ENCODE measurements around the gene YTHDC2. TPM values are rescaled to one million over a fixed set of nuclear protein-coding genes. Genes with fewer than 3 reads are reported as not detected.
A peak's percentile ranks its signal among the peaks of the same experiment; 100 is the strongest.

Gene YTHDC2
- total and polyA plus RNA-seq, 2 of the 13 experiments (the other 11 are each of a cell fraction or from before 2014, with no cell fraction given) = 6.7 to 17.8 TPM

- TF ChIP-seq HNRNPL (IDR thresholded peaks at IDR 0.05; ENCODE audit: low read depth, low read length) = no peak
- no peak for TF ChIP-seq ZNF598 (CRISPR knock-in tag; IDR thresholded peaks at IDR 0.05; ENCODE audit: borderline replicate concordance)
- no peak for TF ChIP-seq ZNF839 (CRISPR knock-in tag; IDR thresholded peaks at IDR 0.05; ENCODE audit: borderline replicate concordance)
- peak; percentile 26; the same call in 1 of the 2 replicates for TF ChIP-seq HNF4A (CRISPR knock-in tag; IDR thresholded peaks at IDR 0.05)
- no peak for TF ChIP-seq ZNF788 (CRISPR knock-in tag; IDR thresholded peaks at IDR 0.05; ENCODE audit: borderline replicate concordance)
- TF ChIP-seq GPN1 (CRISPR knock-in tag; IDR thresholded peaks at IDR 0.05; ENCODE audit: borderline replicate concordance) = no peak
- no peak for TF ChIP-seq ZIK1 (CRISPR knock-in tag; IDR thresholded peaks at IDR 0.05; ENCODE audit: borderline replicate concordance, low read depth)
- TF ChIP-seq, protein P1, sequence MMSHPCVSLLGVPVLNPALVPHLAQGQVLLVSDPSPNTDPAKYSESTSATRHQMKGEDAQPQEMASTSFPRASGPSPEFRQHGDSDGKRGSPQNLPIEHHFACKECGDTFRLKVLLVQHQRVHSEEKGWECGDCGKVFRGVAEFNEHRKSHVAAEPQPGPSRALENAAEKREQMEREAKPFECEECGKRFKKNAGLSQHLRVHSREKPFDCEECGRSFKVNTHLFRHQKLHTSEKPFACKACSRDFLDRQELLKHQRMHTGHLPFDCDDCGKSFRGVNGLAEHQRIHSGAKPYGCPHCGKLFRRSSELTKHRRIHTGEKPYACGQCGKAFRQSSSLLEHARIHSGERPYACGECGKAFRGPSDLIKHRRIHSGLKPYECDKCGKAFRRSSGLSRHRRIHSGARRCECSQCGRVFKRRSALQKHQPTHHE (CRISPR knock-in tag; IDR thresholded peaks at IDR 0.05; ENCODE audit: borderline replicate concordance) = no peak
- TF ChIP-seq ZNF136 (CRISPR knock-in tag; IDR thresholded peaks at IDR 0.05; ENCODE audit: low read depth) = no peak
- TF ChIP-seq NFYC (CRISPR knock-in tag; IDR thresholded peaks at IDR 0.05) = no peak
- TF ChIP-seq, protein P2, sequence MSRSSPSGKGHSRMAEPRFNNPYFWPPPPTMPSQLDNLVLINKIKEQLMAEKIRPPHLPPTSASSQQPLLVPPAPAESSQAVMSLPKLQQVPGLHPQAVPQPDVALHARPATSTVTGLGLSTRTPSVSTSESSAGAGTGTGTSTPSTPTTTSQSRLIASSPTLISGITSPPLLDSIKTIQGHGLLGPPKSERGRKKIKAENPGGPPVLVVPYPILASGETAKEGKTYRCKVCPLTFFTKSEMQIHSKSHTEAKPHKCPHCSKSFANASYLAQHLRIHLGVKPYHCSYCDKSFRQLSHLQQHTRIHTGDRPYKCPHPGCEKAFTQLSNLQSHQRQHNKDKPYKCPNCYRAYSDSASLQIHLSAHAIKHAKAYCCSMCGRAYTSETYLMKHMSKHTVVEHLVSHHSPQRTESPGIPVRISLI (CRISPR knock-in tag; IDR thresholded peaks at IDR 0.05; ENCODE audit: borderline replicate concordance) = no peak
- TF ChIP-seq, protein P3, sequence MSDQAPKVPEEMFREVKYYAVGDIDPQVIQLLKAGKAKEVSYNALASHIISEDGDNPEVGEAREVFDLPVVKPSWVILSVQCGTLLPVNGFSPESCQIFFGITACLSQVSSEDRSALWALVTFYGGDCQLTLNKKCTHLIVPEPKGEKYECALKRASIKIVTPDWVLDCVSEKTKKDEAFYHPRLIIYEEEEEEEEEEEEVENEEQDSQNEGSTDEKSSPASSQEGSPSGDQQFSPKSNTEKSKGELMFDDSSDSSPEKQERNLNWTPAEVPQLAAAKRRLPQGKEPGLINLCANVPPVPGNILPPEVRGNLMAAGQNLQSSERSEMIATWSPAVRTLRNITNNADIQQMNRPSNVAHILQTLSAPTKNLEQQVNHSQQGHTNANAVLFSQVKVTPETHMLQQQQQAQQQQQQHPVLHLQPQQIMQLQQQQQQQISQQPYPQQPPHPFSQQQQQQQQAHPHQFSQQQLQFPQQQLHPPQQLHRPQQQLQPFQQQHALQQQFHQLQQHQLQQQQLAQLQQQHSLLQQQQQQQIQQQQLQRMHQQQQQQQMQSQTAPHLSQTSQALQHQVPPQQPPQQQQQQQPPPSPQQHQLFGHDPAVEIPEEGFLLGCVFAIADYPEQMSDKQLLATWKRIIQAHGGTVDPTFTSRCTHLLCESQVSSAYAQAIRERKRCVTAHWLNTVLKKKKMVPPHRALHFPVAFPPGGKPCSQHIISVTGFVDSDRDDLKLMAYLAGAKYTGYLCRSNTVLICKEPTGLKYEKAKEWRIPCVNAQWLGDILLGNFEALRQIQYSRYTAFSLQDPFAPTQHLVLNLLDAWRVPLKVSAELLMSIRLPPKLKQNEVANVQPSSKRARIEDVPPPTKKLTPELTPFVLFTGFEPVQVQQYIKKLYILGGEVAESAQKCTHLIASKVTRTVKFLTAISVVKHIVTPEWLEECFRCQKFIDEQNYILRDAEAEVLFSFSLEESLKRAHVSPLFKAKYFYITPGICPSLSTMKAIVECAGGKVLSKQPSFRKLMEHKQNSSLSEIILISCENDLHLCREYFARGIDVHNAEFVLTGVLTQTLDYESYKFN (CRISPR knock-in tag; conservative IDR thresholded peaks at IDR 0.05) = no peak
- TF ChIP-seq ZNF749 (CRISPR knock-in tag; IDR thresholded peaks at IDR 0.05; ENCODE audit: borderline replicate concordance) = no peak
- TF ChIP-seq NFYB (CRISPR knock-in tag; IDR thresholded peaks at IDR 0.05) = no peak
- peak; percentile 70 for TF ChIP-seq RARA (CRISPR knock-in tag; IDR thresholded peaks at IDR 0.05)
- TF ChIP-seq ZNF644 (CRISPR knock-in tag; IDR thresholded peaks at IDR 0.05; ENCODE audit: low read depth) = peak; percentile 54; the same call in 1 of the 2 replicates
- no peak for TF ChIP-seq ZNF614 (CRISPR knock-in tag; IDR thresholded peaks at IDR 0.05; ENCODE audit: borderline replicate concordance)
- TF ChIP-seq MLX (CRISPR knock-in tag; IDR thresholded peaks at IDR 0.05) = no peak
- TF ChIP-seq TEAD3 (CRISPR knock-in tag; optimal IDR thresholded peaks at IDR 0.05; ENCODE audit: borderline replicate concordance) = peak; percentile 47
- TF ChIP-seq RBM22 (optimal IDR thresholded peaks at IDR 0.05; ENCODE audit: low read length) = no peak
- TF ChIP-seq ZNF235 (CRISPR knock-in tag; IDR thresholded peaks at IDR 0.05; ENCODE audit: borderline replicate concordance) = no peak
- no peak for TF ChIP-seq ZNF124 (CRISPR knock-in tag; IDR thresholded peaks at IDR 0.05)
- no peak for TF ChIP-seq PAX8 (CRISPR knock-in tag; IDR thresholded peaks at IDR 0.05; ENCODE audit: borderline replicate concordance)
- TF ChIP-seq CBX1 (IDR thresholded peaks at IDR 0.05; ENCODE audit: low read depth) = no peak
Observed at GRCh38 chr5:113520429-113520828, 6.9 kb downstream of the YTHDC2 start (continued).

All from HepG2 (cell line).